Subcutaneous adipose tissue (tissue), 4 donors: ENCODE data around the gene DCUN1D2. TPM values are rescaled to one million over a fixed set of nuclear protein-coding genes. Genes with fewer than 3 reads are reported as not detected.

Experiments used
- CTCF ChIP-seq: fragments of 450-650 bp; IDR thresholded peaks from one replicate; pipeline ENCODE4 v1.5.1; 2016; ENCODE audit warnings: low read depth, mild to moderate bottlenecking, control low read depth, antibody characterized with exemption, moderate library complexity
- total RNA-seq, 4 donors: library from RNA; depleted of rRNA; stranded (reverse); fragments of >200 nt; gene quantifications; one replicate each; pipeline ENCODE4 v1.1.0, GENCODE V29; 2016

The DCUN1D2 gene
- total RNA-seq, 4 donors from 2014 or later = 15.1 to 22.2 (median 18.8) TPM

GRCh38 chr13:113420833-113421600 lies 69.5 kb downstream of the DCUN1D2 start:
- TF ChIP-seq CTCF = no peak

GRCh38 chr13:113420232-113420631 lies 70.3 kb downstream of the DCUN1D2 start:
- TF ChIP-seq CTCF = no peak

- TF ChIP-seq CTCF = no peak
Observed at GRCh38 chr13:113419531-113420193, 70.8 kb downstream of the DCUN1D2 start.

GRCh38 chr13:113418722-113419049 lies 71.8 kb downstream of the DCUN1D2 start:
- no peak for TF ChIP-seq CTCF

- TF ChIP-seq CTCF = no peak
Observed at GRCh38 chr13:113417836-113418721, 72.4 kb downstream of the DCUN1D2 start.

GRCh38 chr13:113417008-113417751 lies 73.3 kb downstream of the DCUN1D2 start:
- TF ChIP-seq CTCF = no peak
